Activated T-cell treated with anti-CD3 and anti-CD28 coated beads, Interleukin-2, amount 50 U/mL, for 24 hours (primary cell): ENCODE measurements around the gene KISS1R.

Source experiments
- DNase-seq: peaks from one replicate; pipeline ENCODE4 v3.0.0-alpha.2; 2020
- H3K27ac Mint-ChIP-seq: 2 replicates; pipeline ENCODE4 v1.8.0; 2020; ENCODE audit warnings: mild to moderate bottlenecking, mixed read lengths
- H3K27me3 Mint-ChIP-seq: 2 replicates; pipeline ENCODE4 v1.8.0; 2020; ENCODE audit warnings: mixed read lengths
- H3K36me3 Mint-ChIP-seq: 2 replicates; pipeline ENCODE4 v1.8.0; 2020; ENCODE audit warnings: low read depth, mixed read lengths
- H3K4me1 Mint-ChIP-seq: 2 replicates; pipeline ENCODE4 v1.8.0; 2020; ENCODE audit warnings: low read depth, mixed read lengths
- H3K4me3 Mint-ChIP-seq: 2 replicates; pipeline ENCODE4 v1.8.0; 2020; ENCODE audit warnings: mild to moderate bottlenecking, moderate library complexity, mixed read lengths
- H3K9me3 Mint-ChIP-seq: 2 replicates; pipeline ENCODE4 v1.8.0; 2020; ENCODE audit warnings: mixed read lengths

The KISS1R gene

DNA sequence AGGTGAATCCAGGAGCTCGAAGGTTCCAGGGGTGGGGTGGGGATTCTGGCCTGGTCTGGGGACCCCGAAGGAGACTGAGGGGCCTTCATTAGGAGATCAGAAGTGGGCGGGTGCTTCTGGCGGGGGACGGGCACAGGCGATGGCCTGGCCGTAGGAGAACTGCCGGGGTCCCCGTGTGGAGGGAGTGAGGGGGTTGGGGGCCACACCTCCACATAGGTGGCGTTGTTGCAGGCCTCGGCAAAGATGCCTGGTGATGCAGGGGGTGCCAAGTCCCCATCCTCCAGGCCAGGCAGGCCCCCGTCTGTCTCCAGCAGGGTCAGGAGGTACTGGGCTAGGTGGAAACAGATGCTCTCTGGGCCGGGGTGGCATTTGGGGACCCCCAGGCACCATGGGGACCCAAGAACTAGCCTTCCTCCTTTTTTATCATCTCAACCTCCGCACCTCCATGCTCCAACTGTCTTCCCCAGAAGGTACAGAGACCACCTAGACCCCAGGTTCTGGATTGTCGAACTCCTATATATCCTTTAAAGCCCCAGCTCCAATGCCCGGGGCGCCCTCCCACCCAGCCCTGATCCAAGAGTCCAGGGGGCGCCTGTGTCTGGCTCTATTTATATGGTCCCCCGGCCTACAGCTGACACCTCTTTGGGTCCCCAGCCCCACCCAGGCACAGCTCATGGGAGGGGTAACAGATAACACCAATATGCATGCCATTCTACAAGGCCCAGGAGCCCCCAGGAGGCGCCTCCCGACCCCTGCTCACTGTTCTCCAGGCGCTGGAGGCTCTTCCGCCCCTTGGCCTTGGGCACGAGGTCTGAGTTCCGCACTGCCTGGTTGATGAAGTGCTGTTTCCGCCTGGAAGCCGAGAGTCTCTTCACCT lies 15.7 kb upstream of the KISS1R start:
- no peak for DNase-seq

DNA sequence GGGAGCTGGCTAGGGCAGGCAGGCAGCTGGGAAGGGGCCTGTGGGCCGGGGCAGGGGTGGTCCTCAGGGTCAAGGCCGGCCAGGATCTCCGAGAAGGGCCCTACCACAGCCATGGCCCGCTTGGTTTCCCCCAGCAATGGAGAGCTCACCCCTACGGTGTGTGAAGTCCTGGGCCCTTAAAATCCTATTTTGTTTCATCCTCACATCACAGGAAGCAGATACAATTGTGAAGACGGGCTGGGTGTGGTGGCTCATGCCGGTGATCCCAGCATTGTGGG lies 15.1 kb upstream of the KISS1R start:
- Mint-ChIP-seq H3K27ac (no peak overlapping the region), H3K9me3 (no peaks in the 10 kb centered on the region), H3K4me3 (no peak overlapping the region), H3K4me1 (peaks cover 31% of the 10 kb centered on the region), H3K27me3 (no peaks in the 10 kb centered on the region), H3K36me3 (peaks cover 57% of the 10 kb centered on the region)
- DNase-seq: no peak

More for the DNA sequence above, 15.7 kb upstream of the KISS1R start:
- Mint-ChIP-seq H3K27ac (no peak overlapping the region), H3K4me3 (no peak overlapping the region), H3K27me3 (no peaks in the 10 kb centered on the region), H3K4me1 (peaks cover 25% of the 10 kb centered on the region), H3K36me3 (peaks cover 62% of the 10 kb centered on the region), H3K9me3 (no peaks in the 10 kb centered on the region)

DNA sequence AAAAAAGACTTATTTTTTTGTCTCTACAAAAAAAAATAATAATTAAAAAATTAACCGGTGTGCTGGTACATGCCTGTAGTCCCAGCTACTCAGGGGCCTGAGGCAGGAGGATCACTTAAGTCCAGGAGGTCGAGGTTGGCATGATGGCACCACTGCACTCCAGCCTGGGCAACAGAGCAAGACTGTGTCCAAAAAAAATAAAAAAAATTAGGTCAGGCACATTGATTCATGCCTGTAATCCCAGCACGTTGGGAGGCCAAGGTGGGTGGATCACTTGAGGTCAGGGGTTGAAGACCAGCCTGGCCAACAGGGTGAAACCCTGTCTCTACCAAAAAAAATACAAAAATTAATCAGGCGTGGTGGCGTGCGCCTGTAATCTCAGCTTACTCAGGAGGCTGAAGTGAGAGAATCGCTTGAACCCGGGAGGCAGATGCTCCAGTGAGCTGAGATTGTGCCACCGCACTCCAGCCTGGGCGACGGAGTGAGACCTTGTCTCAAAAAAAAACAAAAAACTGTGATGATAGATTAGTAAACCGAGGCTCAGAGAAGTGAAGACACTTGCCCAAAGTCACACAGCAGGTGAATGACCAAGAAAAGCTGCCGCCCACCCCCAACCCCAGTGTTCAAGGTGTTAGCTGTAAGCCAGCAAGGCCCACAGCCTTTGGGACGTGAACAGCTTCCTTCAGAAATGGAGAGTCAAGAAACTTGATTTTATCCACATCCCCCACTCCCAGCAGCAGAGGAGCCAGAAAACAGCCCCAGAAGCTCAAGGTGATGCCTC lies 14.5 kb upstream of the KISS1R start:
- H3K9me3 Mint-ChIP-seq: no peaks in the 10 kb centered on the region
- H3K27ac Mint-ChIP-seq: peak overlapping the region; percentile 57
- no peak for DNase-seq
- H3K36me3 Mint-ChIP-seq: peaks cover 56% of the 10 kb centered on the region
- no peak overlapping the region for H3K4me3 Mint-ChIP-seq
- H3K27me3 Mint-ChIP-seq: no peaks in the 10 kb centered on the region
- H3K4me1 Mint-ChIP-seq: peaks cover 37% of the 10 kb centered on the region

DNA sequence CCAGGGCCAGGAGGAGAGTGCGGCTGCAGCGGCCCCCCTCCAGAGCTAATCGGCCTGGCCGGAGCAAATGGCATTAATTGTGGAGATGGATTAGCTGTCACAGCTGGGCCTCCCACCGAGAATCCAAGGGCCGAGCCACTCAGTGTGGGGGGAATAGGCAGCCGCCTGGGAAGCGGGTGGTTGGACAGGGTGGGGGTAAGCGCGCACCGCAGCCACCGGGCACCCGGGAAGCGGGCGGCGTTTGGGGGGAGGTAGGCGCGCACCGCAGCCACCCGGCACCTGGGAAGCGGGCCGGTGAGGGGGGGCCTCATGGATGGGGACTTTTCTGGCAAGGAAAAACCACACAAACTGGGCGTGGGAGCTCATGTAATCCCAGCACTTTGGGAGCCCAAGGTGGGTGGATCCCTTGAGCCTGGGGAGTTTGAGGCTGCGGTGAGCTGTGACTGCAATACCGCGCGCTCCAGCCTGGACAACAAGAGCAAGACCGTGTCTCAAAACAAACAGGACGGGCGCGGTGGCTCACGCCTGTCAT lies 13.8 kb upstream of the KISS1R start:
- Mint-ChIP-seq H3K4me3 (no peak overlapping the region), H3K27me3 (no peaks in the 10 kb centered on the region), H3K27ac (no peak overlapping the region), H3K9me3 (no peaks in the 10 kb centered on the region), H3K36me3 (peaks cover 51% of the 10 kb centered on the region), H3K4me1 (peaks cover 43% of the 10 kb centered on the region)
- no peak for DNase-seq

DNA sequence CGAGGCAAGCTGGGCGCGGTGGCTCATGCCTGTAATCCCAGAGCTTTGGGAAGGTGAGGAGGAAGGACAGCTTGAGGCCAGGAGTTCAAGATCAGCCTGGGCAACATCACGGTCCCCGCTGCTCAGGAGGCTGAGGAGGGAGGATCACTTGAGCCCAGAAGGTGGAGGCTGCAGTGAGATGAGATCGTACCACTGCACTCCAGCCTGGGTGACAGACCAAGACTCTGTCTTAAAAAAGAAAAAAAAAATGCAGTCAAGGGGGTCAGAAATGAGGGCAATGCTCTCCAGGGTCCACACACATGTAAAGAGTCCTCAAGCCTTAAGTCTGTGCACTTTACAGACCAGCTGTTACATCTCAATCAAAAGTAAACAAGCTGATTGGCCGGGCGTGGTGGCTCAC lies 12.6 kb upstream of the KISS1R start:
- no peaks in the 10 kb centered on the region for H3K9me3 Mint-ChIP-seq
- H3K36me3 Mint-ChIP-seq: peaks cover 50% of the 10 kb centered on the region
- peaks cover 55% of the 10 kb centered on the region for H3K4me1 Mint-ChIP-seq

DNA sequence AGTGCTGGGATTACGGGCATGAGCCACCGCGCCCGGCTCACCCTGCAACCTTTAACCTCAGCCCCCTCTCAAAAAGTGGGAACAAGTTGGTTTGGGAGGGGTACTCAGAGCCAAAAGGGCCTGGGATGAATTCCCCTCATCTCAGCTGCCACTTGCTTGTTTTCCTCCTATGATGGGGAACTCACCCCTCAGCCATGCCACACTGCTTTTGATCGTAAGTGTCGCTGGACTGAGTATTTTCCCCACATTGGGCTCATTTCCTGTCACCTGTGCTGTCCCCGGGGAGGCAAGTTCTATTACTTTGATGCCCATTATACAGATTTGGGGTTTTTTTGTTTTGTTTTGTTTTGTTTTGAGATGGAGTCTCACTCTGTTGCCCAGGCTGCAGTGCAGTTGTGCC lies 10.7 kb upstream of the KISS1R start:
- Mint-ChIP-seq H3K27me3 (no peaks in the 10 kb centered on the region), H3K4me1 (peaks cover 60% of the 10 kb centered on the region), H3K36me3 (peaks cover 43% of the 10 kb centered on the region), H3K9me3 (no peaks in the 10 kb centered on the region), H3K4me3 (no peak overlapping the region), H3K27ac (peak overlapping the region; percentile 91)
- DNase-seq: no peak

More for the DNA sequence above, 12.6 kb upstream of the KISS1R start:
- no peak for DNase-seq
- H3K27me3 Mint-ChIP-seq: no peaks in the 10 kb centered on the region
- no peak overlapping the region for H3K4me3 Mint-ChIP-seq
- H3K27ac Mint-ChIP-seq: peak overlapping the region; percentile 63

DNA sequence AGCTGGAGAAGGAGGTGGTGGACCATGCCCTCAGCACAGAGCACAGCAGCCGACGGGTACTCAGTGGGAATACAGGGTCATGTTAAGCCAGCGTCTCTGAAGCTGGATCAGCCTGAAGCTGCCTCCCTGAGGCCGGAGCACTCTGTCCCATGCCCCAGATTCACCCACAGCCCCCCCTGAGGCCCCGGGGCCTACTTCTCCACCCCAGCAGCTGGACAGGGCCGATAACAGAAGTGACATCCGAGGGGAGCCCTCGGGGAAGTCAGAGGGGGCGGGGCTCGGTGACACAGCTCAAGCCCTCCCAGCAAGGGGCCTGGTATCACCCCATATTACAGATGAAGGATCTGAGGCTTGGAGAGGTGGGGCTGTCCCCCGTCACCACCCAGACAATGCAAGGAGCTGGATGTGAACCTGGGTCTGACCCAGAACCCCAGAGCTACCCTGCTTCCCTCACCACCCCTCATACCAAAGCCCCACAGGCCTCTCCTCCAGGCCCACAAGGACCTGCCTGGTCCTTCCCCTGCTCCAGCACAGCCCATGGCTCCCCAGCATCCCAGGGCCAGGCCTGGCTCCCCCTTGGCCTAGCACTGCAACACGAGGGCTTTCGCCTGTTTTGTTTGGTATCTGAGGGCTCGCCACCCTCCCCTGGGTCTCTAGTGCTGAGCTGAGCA lies 9.8 kb upstream of the KISS1R start:
- no peaks in the 10 kb centered on the region for H3K9me3 Mint-ChIP-seq
- peak overlapping the region; percentile 15 for H3K4me3 Mint-ChIP-seq
- peak overlapping the region; percentile 91 for H3K27ac Mint-ChIP-seq
- H3K4me1 Mint-ChIP-seq: peaks cover 58% of the 10 kb centered on the region
- DNase-seq: no peak
- no peaks in the 10 kb centered on the region for H3K27me3 Mint-ChIP-seq
- peaks cover 37% of the 10 kb centered on the region for H3K36me3 Mint-ChIP-seq

DNA sequence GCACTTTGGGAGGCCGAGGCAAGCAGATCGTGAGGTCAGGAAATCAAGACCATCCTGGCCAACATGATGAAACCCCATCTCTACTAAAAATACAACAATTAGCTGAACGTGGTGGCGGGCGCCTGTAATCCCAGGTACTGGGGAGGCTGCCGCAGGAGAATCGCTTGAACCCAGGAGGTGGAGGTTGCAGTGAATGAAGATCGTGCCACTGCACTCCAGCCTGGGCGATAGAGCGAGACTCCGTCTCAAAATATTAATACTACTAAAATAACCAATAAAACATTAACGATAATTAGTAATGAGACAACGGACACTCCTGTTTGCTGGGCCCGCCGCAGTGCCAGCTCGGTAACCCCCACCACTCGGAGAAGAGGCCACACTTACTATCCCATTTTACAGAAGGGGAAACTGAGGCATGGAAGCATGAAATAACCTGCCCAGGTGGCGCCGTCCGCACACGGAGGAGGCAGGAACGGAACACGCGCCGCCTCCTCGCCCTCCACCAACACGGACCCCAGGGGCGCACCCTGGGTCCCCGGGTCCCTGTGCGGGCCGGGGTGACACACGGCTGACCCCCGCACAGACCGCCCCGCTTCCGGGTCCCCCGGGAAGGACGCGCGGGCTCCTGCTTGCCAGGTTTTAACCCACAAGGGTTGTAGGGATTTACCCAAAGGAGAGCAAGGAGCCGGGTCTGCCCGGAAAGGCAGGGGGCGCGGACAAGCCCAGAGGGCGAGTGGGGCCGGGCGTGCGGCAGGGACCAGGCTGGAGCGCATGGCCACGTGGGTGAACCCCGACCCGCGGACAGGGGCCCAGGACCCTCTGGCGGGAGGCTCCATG lies 5.7 kb upstream of the KISS1R start:
- H3K9me3 Mint-ChIP-seq: no peaks in the 10 kb centered on the region
- peaks cover 22% of the 10 kb centered on the region for H3K36me3 Mint-ChIP-seq
- peak overlapping the region; percentile 75 for H3K4me3 Mint-ChIP-seq
- H3K27ac Mint-ChIP-seq: peak overlapping the region; percentile 85
- peaks cover 48% of the 10 kb centered on the region for H3K4me1 Mint-ChIP-seq
- no peaks in the 10 kb centered on the region for H3K27me3 Mint-ChIP-seq
- no peak for DNase-seq

DNA sequence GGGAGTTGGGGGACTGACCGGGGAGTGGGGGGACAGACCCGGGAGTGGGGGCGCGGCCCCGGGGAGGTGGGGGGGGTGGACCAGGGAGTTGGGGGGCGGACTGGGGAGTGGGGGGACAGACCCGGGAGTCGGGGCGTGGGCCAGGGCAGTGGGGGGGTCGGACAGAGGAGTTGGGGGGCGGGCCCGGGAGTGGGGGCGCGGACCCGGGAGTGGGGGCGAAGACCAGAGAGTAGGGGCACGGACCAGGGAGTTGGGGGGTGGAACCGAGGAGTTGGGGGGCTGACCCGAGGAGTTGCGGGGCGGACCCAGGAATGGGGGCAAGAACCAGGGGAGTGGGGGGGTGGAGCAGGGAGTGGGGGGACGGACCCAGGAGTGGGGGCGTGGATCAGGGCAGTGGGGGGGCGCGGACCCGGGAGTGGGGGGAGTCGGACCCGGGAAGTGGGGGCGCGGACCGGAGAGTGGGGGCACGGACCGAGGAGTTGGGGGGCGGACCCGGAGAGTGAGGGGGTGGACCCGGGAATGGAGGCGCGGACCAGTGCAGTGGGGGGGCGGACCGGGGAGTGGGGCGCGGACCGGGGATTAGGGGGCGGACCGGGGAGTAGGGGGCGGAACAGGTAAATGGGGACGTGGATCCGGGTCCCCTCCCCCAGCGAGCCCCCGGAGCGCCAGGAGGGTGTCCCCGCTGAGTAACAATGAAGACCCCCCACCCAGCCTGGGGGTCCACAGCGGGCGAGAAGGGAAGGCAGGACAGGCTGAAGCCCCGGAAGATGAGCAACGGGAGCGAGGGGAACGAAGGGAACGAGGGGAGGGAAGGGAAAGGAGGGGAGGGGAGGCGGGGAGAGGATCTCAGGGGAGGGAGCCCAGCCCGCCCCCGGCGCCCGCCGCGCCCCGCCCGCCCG lies 4.7 kb upstream of the KISS1R start:
- H3K4me1 Mint-ChIP-seq: peaks cover 38% of the 10 kb centered on the region
- peak overlapping the region; percentile 83 for H3K4me3 Mint-ChIP-seq
- peaks cover 19% of the 10 kb centered on the region for H3K36me3 Mint-ChIP-seq
- peak overlapping the region; percentile 91 for H3K27ac Mint-ChIP-seq
- no peaks in the 10 kb centered on the region for H3K9me3 Mint-ChIP-seq
- DNase-seq: no peak
- no peaks in the 10 kb centered on the region for H3K27me3 Mint-ChIP-seq

DNA sequence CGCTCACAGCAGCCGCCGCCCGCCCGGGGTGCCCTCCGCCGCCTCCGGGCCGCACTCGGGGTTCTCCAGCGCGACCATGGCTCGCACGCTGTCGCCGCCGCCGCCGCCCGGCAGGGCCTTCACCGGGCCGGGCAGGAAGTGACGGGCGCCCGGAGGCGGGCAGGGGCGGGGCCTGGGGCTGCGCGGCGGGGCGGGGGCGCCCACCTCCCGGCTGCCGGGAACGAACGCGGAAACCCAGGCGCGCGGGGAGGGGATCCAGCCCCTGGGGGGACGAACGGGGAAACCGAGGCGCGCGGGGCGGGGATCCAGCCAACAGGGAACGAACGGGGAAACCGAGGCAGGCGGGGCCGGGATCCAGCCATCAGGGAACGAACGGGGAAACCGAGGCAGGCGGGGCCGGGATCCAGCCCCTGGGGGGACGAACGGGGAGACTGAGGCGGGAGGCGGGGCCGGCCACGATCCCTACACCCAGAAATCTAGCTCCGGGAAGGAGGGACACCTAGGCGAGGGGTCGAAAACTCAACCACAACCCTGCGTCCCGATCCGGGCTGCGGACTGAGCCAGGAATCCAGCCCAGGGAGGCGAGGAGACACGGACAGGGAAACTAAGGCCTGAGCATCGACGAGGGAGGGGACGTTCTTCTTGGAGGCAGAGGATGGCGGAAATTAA lies 3.9 kb upstream of the KISS1R start, which contains the start of gene R3HDM4:
TSS of gene R3HDM4 (minus strand) at position 140 of the 669 bp plus-strand sequence. CDS start at position 78, 62 bp downstream.
- H3K27me3 Mint-ChIP-seq: peaks cover 2% of the 10 kb centered on the region
- H3K36me3 Mint-ChIP-seq: peaks cover 16% of the 10 kb centered on the region
- peaks cover 33% of the 10 kb centered on the region for H3K4me1 Mint-ChIP-seq
- H3K27ac Mint-ChIP-seq: peak within 1 kb of the TSS; percentile 95
- peak; percentile 92 for DNase-seq
- no peaks in the 10 kb centered on the region for H3K9me3 Mint-ChIP-seq
- peak within 1 kb of the TSS; percentile 83 for H3K4me3 Mint-ChIP-seq

DNA sequence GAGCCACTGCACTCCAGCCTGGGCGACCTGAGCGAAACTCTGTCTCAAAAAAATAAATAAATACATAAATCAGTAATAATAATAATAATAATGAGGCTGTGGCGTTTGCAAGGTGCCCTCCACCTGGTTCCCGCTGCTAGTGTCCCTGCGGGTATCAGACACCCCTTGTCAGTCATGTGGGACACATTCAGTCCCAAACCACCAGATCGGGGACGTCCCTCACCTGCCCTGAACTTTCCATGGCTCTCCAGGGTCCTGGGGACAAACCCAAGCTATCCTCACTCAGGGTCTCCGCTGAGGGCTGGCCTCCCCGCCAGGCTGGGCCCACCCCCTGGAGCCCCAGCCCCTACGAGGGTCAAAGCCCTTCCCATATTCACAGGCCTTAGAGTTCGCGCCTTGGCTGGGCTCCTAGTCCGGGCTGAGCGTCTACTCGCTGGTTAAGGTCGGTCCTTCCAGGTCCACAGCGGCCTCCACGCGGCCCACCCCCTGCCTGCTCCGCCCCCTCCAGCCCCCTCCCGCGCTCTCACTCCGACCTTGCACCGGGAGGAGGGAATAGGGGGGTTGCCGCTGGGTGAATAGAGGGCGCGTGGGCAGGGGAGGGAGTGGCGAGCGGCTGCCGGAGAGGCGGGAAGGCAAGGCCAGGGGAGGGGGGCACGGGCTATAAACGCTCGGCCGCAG lies 349 bp upstream of the KISS1R start:
- Mint-ChIP-seq H3K4me1 (peaks cover 18% of the 10 kb centered on the region), H3K27ac (no peak overlapping the region), H3K36me3 (no peaks in the 10 kb centered on the region), H3K27me3 (peaks cover 2% of the 10 kb centered on the region), H3K4me3 (peak overlapping the region; percentile 39), H3K9me3 (no peaks in the 10 kb centered on the region)
- peak; percentile 64 for DNase-seq

DNA sequence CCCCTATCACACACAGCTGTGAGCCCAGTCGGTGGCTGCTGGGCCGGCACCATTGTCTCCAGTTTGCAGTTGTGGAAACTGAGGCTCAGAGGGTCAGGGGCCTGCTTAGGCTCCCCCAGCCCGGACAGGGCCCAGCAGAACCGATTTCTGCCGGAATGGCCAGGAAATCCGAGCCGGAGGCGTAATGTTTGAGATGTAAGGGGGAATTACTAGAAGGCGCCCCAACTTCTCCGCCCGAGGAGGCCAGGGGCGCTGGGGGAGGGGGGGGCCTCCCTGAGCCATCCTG lies 962 bp downstream of the KISS1R start:
- no peak overlapping the region for H3K27ac Mint-ChIP-seq
- H3K4me1 Mint-ChIP-seq: peaks cover 21% of the 10 kb centered on the region
- peaks cover 2% of the 10 kb centered on the region for H3K27me3 Mint-ChIP-seq
- no peak for DNase-seq
- no peaks in the 10 kb centered on the region for H3K9me3 Mint-ChIP-seq
- H3K4me3 Mint-ChIP-seq: peak overlapping the region; percentile 76
- H3K36me3 Mint-ChIP-seq: no peaks in the 10 kb centered on the region
